GM21576 (cell line): ENCODE measurements around the gene CIDEB.

ENCODE experiments used
- ATAC-seq: cut with Tn5 transposase; IDR thresholded peaks from one replicate; pipeline ENCODE4 v1.9.1; 2021; ENCODE audit warnings: mild to moderate bottlenecking, moderate library complexity; ENCODE audit not compliant: unreplicated experiment

CIDEB gene

GRCh38 chr14:24312736-24313507, 5.1 kb upstream of the CIDEB start:
- ATAC-seq, result no peak

- no peak for ATAC-seq
Observed at GRCh38 chr14:24311837-24312615, 4.2 kb upstream of the CIDEB start.

- peak; percentile 60 for ATAC-seq
Observed at GRCh38 chr14:24310646-24311604, 3.1 kb upstream of the CIDEB start, which contains the start of gene LTB4R. Gene LTB4R, plus strand, starts transcription at chr14:24311502. Its CDS starts 4,150 bp downstream, at chr14:24315652.

GRCh38 chr14:24310265-24310645, 2.5 kb upstream of the CIDEB start:
- ATAC-seq, result no peak

- ATAC-seq, result no peak
Observed at GRCh38 chr14:24309538-24310264, 1.9 kb upstream of the CIDEB start, which contains the start of gene LTB4R2. Gene LTB4R2, plus strand, starts transcription at chr14:24310140. Its CDS starts 525 bp downstream, at chr14:24310665.

GRCh38 chr14:24308342-24309124, 756 bp upstream of the CIDEB start:
- ATAC-seq, result no peak

- no peak for ATAC-seq
Observed at GRCh38 chr14:24307156-24307574, 612 bp downstream of the CIDEB start.

- ATAC-seq, result no peak
Observed at GRCh38 chr14:24304019-24304387, 3.8 kb downstream of the CIDEB start.

- ATAC-seq, result no peak
Observed at GRCh38 chr14:24300326-24300980, 7.3 kb downstream of the CIDEB start.

- peak; percentile 64 for ATAC-seq
Observed at GRCh38 chr14:24299255-24300191, 8.3 kb downstream of the CIDEB start, which contains the start of the genes DHRS1 and NOP9. Gene DHRS1, minus strand, starts transcription at chr14:24299780. Its CDS starts 674 bp downstream, at chr14:24299106. Gene NOP9, plus strand, starts transcription at chr14:24299850. Its CDS starts 105 bp downstream, at chr14:24299955.

- peak; percentile 8 for ATAC-seq
Observed at GRCh38 chr14:24298892-24299254, 8.9 kb downstream of the CIDEB start.

- ATAC-seq, result peak; percentile 1
Observed at GRCh38 chr14:24297190-24297964, 10.4 kb downstream of the CIDEB start.

GRCh38 chr14:24296341-24297157, 11.2 kb downstream of the CIDEB start:
- ATAC-seq, result peak; percentile 40

GRCh38 chr14:24293525-24293924, 14.3 kb downstream of the CIDEB start:
- no peak for ATAC-seq

GRCh38 chr14:24292118-24292807, 15.5 kb downstream of the CIDEB start:
- ATAC-seq, result no peak
